ENCODE measurements around the gene ISG20.

DNA sequence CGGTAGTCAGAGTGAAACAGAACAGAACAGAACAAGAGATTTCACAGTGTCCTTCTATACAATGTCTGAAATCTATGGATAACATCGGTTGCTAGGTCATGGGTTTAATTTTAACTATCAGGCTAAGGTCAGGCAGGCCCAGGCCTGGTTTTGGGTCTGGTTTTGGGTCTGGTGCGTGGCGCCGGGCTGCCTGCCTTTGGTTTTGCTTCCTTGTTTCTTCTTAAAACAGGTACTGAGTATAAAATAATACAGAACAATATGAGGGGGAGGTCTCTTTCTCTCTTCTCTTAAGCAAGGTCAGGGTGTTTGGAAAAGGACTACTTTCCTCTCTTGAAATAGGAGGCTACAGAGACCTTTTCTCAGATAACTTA lies 16.2 kb upstream of the ISG20 start:
- TF ChIP-seq, protein P1, sequence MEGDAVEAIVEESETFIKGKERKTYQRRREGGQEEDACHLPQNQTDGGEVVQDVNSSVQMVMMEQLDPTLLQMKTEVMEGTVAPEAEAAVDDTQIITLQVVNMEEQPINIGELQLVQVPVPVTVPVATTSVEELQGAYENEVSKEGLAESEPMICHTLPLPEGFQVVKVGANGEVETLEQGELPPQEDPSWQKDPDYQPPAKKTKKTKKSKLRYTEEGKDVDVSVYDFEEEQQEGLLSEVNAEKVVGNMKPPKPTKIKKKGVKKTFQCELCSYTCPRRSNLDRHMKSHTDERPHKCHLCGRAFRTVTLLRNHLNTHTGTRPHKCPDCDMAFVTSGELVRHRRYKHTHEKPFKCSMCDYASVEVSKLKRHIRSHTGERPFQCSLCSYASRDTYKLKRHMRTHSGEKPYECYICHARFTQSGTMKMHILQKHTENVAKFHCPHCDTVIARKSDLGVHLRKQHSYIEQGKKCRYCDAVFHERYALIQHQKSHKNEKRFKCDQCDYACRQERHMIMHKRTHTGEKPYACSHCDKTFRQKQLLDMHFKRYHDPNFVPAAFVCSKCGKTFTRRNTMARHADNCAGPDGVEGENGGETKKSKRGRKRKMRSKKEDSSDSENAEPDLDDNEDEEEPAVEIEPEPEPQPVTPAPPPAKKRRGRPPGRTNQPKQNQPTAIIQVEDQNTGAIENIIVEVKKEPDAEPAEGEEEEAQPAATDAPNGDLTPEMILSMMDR (IDR thresholded peaks at IDR 0.05; ENCODE audit: poor library complexity): no peak
- no peak for TF ChIP-seq EZH2phosphoT487 (IDR thresholded peaks at IDR 0.05; ENCODE audit: low read depth, severe bottlenecking, unreplicated experiment)
- no peak for TF ChIP-seq EZH2 (IDR thresholded peaks at IDR 0.05; ENCODE audit: borderline replicate concordance)

Data from hepatocyte (in vitro differentiated cells).